Activated T-helper 9 cell treated with anti-CD3 and anti-CD28 coated beads, Interleukin-2, amount 50 U/mL, for 16 hours (primary cell): ENCODE results near the gene INTS6.

Source experiments
- DNase-seq: peaks from one replicate; pipeline ENCODE4 v3.0.0-alpha.2; 2020; ENCODE audit warnings: low read depth

The INTS6 gene, protein sequence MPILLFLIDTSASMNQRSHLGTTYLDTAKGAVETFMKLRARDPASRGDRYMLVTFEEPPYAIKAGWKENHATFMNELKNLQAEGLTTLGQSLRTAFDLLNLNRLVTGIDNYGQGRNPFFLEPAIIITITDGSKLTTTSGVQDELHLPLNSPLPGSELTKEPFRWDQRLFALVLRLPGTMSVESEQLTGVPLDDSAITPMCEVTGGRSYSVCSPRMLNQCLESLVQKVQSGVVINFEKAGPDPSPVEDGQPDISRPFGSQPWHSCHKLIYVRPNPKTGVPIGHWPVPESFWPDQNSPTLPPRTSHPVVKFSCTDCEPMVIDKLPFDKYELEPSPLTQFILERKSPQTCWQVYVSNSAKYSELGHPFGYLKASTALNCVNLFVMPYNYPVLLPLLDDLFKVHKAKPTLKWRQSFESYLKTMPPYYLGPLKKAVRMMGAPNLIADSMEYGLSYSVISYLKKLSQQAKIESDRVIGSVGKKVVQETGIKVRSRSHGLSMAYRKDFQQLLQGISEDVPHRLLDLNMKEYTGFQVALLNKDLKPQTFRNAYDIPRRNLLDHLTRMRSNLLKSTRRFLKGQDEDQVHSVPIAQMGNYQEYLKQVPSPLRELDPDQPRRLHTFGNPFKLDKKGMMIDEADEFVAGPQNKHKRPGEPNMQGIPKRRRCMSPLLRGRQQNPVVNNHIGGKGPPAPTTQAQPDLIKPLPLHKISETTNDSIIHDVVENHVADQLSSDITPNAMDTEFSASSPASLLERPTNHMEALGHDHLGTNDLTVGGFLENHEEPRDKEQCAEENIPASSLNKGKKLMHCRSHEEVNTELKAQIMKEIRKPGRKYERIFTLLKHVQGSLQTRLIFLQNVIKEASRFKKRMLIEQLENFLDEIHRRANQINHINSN

GRCh38 chr13:51452361-51453206 lies at the start of gene INTS6:
Gene INTS6, minus strand, starts transcription at chr13:51453036. Its CDS starts 511 bp downstream, at chr13:51452525.
- DNase-seq = peak; percentile 98

DNA sequence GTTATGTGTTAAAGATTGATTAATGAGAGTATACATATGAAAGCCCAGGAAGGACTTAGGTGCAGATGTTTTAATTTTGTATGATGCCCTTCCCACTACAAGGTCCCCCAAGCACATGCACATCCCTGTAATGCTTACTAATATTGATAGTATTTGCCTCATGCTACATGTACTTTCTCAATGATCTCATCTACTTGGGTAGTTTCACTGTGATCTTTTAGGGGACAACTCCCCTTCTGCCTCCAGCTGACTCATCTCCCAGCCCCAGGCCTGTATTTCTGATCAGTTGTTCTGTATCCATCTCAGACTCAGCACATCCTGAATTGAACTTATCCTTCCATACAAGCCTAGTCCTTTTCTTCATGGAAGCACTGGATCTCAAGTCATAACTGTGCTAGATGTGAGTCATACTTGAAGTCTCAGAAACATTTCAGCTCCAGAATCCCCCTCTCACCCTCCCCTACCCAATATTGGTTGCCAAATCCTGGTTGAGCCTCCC lies 49.4 kb upstream of the INTS6 start:
- no peak for DNase-seq

- DNase-seq = no peak
Measured at GRCh38 chr13:51501592-51502152, 48.8 kb upstream of the INTS6 start.

DNA sequence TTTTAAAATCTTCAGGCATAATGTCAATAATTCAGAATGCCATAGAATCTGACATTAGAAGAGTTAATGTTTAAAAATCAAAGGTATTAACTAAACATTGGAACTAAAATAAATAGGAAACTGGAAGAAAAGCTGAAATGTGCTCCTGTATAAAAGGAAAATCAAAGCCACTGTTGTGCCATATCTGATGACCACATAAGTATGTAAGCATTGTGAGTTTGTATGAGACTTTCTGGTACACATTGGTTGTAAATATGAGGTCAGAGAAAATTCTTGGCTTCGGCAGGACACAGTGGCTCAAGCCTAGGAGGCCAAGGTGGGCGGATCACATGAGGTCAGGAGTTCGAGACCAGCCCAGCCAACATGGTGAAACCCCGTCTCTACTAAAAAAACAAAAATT lies 48.3 kb upstream of the INTS6 start:
- DNase-seq = no peak

GRCh38 chr13:51500687-51501086 lies 47.9 kb upstream of the INTS6 start:
- no peak for DNase-seq

GRCh38 chr13:51499841-51500240 lies 47.0 kb upstream of the INTS6 start:
- no peak for DNase-seq

GRCh38 chr13:51495316-51495715 lies 42.5 kb upstream of the INTS6 start:
- DNase-seq = no peak

DNA sequence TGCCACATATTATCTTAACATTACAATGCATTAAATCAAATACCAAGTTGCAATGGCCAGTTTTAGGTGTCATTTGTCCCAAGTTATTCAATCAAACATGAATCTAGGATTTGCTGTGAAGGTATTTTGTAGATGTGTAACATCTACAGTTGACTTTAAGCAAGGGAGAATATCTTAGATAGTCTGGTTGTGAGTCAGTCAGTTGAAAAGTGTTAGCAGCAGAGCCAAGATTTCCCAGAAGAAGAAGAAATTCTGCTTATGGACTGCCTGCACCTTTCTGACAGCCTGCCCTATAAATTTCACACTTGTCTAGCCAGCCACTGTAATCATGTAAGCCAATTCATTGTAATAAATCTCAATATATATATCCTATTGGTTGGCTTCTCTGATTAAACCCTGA lies 41.3 kb upstream of the INTS6 start:
- DNase-seq = no peak

DNA sequence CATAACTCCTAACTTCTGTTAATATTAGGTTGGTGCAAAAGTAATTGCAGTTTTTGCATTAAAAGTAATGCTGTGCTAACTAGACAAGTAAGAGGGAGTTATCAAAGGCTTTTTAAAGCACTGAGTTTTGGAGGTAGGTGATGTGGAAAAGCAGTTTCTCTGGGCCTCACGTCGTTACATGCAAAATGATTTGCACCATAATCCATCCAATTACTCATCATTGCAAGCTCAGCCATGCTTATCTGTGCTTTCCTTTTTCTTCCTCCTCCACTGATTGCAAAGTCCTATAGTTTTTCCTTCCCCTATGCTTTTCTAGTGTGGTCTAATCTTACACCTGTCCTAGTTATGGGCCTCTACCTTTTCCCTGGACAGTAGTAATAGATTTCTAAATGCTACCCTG lies 35.4 kb upstream of the INTS6 start:
- DNase-seq = no peak

DNA sequence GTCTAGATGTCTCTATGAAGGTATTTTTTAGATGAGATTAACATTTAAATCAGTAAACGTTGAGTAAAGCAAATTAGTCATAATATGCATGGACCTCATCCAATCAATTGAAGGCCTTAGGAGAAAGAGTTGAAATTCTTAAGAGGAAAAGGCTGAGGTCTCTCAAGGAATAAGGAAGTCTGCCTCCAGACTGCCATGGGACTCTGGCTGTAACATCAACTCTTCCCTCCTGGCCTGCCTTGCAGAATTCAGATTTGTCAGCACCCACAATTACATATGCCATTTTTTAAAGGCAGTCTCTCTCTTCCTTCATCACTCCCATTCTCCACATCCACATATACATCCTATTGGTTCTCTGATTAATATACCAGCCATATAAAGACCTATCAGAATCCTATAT lies 28.8 kb upstream of the INTS6 start:
- DNase-seq = no peak

- DNase-seq = no peak
Measured at GRCh38 chr13:51479199-51479523, 26.3 kb upstream of the INTS6 start.

DNA sequence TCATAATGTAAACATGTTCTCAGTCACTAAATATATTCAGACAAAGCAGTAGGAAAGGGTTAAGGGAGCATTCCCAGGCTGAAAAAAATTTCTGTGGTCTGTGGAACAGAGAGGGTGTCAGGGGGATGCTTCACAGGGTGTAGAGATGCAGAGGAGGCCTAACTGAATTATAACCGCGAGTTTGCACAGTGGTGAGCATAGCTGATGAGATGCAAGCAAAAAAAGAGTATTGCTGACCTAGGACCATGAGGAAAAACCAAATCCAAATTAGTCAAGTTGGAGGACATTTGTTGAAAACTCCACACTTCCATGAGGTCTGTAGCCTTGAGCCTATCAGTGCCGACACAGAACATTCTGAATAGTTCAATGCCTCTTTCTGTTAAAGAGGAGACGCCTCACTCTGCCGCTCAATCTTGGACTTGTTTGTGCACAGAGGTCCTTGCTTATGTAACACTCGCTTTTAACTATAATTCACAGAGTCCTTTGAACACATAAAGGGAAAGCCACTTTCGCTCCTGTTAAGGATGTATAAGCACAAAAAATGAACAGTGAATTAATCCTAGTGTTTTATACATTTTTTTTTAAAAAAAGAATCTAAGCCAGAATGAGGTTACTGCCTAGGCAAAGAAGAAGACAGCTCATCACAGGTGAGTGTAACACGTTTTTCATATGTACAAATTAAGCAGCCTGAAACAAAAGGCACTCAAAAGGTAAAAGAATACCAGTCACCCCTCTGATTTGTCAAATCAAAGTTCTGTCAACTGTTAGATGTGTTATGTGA lies 25.8 kb upstream of the INTS6 start:
- DNase-seq = no peak

- no peak for DNase-seq
Measured at GRCh38 chr13:51477653-51478324, 25.0 kb upstream of the INTS6 start.

DNA sequence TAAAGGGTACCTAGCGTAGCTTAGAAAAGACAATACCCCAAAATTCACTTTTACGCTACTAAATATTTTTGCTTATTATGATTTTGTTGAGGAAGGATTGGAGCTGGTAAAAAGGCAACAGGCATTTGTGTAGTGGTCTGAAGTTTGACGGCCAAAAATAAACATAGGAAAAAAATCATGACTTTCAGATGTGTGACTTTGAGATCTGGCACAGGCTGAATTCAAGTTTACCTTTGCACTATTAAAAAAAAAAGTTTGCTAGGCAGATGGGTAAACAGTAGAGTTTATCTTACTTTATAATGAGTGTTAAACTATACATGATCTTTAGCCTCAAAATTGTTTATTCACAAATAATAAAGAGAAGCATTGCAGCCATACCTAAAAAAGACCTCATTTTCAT lies 24.3 kb upstream of the INTS6 start:
- no peak for DNase-seq

GRCh38 chr13:51475727-51476501 lies 23.1 kb upstream of the INTS6 start:
- no peak for DNase-seq

DNA sequence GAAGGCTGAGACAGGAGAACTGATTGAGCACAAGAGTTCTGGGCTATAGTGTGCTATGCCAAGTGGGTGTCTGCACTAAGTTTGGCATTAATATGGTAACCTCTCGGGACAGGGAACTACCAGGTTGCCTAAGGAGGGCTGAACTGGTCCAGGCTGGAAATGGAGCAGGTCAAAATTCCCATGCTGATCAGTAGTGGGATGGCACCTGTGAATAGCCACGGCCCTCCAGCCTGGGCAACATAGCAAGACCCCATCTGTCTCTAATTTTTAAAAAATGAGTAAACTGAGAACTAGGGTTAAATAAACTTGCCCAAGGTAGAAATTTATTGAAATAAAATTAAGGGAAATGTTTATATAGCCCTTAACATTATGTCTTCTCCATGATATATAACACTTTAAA lies 17.0 kb upstream of the INTS6 start:
- no peak for DNase-seq

GRCh38 chr13:51467730-51468129 lies 14.9 kb upstream of the INTS6 start:
- no peak for DNase-seq

DNA sequence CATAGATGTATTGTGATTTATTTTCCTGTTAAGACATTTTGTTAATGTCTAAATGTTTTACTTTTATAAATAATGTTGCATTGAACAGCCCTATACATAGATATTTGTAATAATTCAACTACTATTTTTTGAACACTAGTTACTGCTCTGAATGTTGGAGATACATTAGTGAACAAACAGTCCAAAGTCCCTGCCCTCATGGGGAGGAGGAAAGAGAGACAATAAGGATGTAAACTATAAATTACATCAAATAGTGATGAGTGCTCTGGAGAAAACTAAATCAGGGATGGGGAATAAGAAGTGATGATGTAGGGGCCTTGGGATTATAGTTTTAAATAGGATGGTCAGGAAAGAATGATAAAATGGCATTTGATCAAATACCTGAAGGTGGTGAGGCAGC lies 12.3 kb upstream of the INTS6 start:
- no peak for DNase-seq

GRCh38 chr13:51457086-51457815 lies 4.4 kb upstream of the INTS6 start:
- no peak for DNase-seq
